HG02759 (cell line): ENCODE measurements around the gene HINT3.
"Not testable (repeated sequence)": the region's sequence is repeated elsewhere in the genome, so short reads cannot be mapped to it uniquely, and the experiment has no call there.

Experiments
- ATAC-seq: cut with Tn5 transposase; IDR thresholded peaks from one replicate; pipeline ENCODE4 v1.9.1; 2021; ENCODE audit warnings: mild to moderate bottlenecking, moderate library complexity; ENCODE audit not compliant: unreplicated experiment

HINT3 gene

GRCh38 chr6:125956506-125957390, at the start of gene HINT3:
HINT3 (plus strand) TSS chr6:125956770; CDS start chr6:125956978, 208 bp downstream.
- peak; percentile 91 for ATAC-seq

GRCh38 chr6:125910527-125910926, 46.0 kb upstream of the HINT3 start:
- peak; percentile 96 for ATAC-seq

- not testable (repeated sequence) for ATAC-seq
Observed at GRCh38 chr6:125911051-125911451, 45.5 kb upstream of the HINT3 start.

GRCh38 chr6:125912430-125912829, 44.1 kb upstream of the HINT3 start:
- ATAC-seq: not testable (repeated sequence)

GRCh38 chr6:125913145-125913544, 43.4 kb upstream of the HINT3 start:
- ATAC-seq: no peak

- ATAC-seq: no peak
Observed at GRCh38 chr6:125913864-125914351, 42.7 kb upstream of the HINT3 start.

- no peak for ATAC-seq
Observed at GRCh38 chr6:125918230-125918629, 38.3 kb upstream of the HINT3 start.

- ATAC-seq: peak; percentile 97
Observed at GRCh38 chr6:125918681-125919566, 37.6 kb upstream of the HINT3 start.

- ATAC-seq: no peak
Observed at GRCh38 chr6:125919618-125920017, 37.0 kb upstream of the HINT3 start.

GRCh38 chr6:125922322-125922860, 34.2 kb upstream of the HINT3 start:
- no peak for ATAC-seq

GRCh38 chr6:125923366-125923877, 33.1 kb upstream of the HINT3 start:
- no peak for ATAC-seq

- ATAC-seq: no peak
Observed at GRCh38 chr6:125924169-125924568, 32.4 kb upstream of the HINT3 start.

GRCh38 chr6:125924697-125925358, 31.7 kb upstream of the HINT3 start:
- no peak for ATAC-seq

GRCh38 chr6:125926711-125927110, 29.9 kb upstream of the HINT3 start:
- no peak for ATAC-seq

GRCh38 chr6:125927761-125928160, 28.8 kb upstream of the HINT3 start:
- no peak for ATAC-seq

GRCh38 chr6:125930765-125931418, 25.7 kb upstream of the HINT3 start:
- ATAC-seq: no peak

- ATAC-seq: peak; percentile 84
Observed at GRCh38 chr6:125931733-125932450, 24.7 kb upstream of the HINT3 start.

- ATAC-seq: peak; percentile 14
Observed at GRCh38 chr6:125932451-125932795, 24.1 kb upstream of the HINT3 start.

GRCh38 chr6:125935520-125935919, 21.1 kb upstream of the HINT3 start:
- ATAC-seq: not testable (repeated sequence)
